Spleen (tissue), 7 donors: ENCODE measurements around the gene ADAP1.

ENCODE experiments used
- POLR2AphosphoS5 ChIP-seq, 3 donors: sonication (generic); formaldehyde crosslinking; IDR thresholded peaks; one replicate each; pipeline ENCODE4 v1.5.1; 2017; ENCODE audit warnings: antibody characterized with exemption in 3 of 3
- TF ChIP-seq, protein P1 (sequence below), 11 experiments: fragments of 200-600 bp in 7 of 11; fragments of 450-650 bp in 4 of 11; sonication (generic) in 4 of 11; IDR thresholded peaks in 8 of 11; conservative IDR thresholded peaks in 3 of 11; 1 replicate in 7 of 11; 2 replicates in 4 of 11; pipeline versions ENCODE4 v1.4.0 to v1.8.0; 2016 to 2021; ENCODE audit warnings: antibody characterized with exemption in 11 of 11, inconsistent platforms in 4 of 11, mild to moderate bottlenecking in 1 of 11
- donor health status: DM: no; HTN: no; CAD: no; lungs with moderate emphysema.
- donor health status: DM: no; HTN: no; CAD: no.
- donor health status: DM: no; HTN: no; CAD: no.

DNA sequence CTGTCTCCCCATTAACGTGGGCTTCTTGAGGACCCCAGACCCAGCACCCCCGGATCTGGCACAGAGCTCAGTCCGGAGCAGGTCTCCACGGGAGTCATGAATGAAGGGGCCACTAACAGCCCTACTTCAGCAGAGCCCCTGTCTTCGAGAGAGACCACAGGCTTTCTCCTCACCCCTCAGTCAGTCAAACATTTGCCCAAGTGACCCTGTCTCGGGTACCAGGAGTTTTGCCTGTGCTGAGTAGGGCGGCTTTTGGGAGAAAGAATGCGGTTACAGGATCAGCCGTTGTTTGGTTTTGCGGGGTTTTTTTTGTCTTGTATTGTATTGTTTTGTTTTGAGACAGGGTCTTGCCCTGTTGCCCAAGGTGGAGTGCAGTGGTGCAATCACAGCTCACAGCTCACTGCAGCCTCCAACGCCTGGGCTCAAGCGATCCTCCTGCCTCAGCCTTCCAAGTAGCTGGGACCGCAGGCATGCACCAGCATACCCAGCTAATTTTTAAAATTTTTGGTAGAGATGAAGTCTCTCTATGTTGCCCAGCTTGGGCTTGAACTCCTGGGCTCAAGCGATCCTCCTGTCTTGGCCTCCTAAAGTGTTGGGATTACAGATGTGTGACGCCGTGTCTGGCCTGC lies 16.5 kb downstream of the ADAP1 start:
- TF ChIP-seq, protein P1, sequence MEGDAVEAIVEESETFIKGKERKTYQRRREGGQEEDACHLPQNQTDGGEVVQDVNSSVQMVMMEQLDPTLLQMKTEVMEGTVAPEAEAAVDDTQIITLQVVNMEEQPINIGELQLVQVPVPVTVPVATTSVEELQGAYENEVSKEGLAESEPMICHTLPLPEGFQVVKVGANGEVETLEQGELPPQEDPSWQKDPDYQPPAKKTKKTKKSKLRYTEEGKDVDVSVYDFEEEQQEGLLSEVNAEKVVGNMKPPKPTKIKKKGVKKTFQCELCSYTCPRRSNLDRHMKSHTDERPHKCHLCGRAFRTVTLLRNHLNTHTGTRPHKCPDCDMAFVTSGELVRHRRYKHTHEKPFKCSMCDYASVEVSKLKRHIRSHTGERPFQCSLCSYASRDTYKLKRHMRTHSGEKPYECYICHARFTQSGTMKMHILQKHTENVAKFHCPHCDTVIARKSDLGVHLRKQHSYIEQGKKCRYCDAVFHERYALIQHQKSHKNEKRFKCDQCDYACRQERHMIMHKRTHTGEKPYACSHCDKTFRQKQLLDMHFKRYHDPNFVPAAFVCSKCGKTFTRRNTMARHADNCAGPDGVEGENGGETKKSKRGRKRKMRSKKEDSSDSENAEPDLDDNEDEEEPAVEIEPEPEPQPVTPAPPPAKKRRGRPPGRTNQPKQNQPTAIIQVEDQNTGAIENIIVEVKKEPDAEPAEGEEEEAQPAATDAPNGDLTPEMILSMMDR (IDR thresholded peaks at IDR 0.05 in 8 of 11, conservative IDR thresholded peaks at IDR 0.05 in 3 of 11): no peak
- TF ChIP-seq POLR2AphosphoS5 (IDR thresholded peaks at IDR 0.05): no peak
